HL-60 (cell line): ENCODE measurements around the gene SHLD3.
"Not testable (repeated sequence)": the region's sequence is repeated elsewhere in the genome, so short reads cannot be mapped to it uniquely, and the experiment has no call there.

Source experiments
- DNase-seq, 2 experiments: peaks; one replicate each; pipeline ENCODE4 v3.0.0-alpha.2; 2010 to 2020; ENCODE audit warnings: low read depth in 1 of 2, low spot score in 1 of 2
- H3K27ac ChIP-seq: fragments of 250-450 bp; sonication (Bioruptor Pico); replicated peaks from 2 replicates; pipeline ENCODE4 v1.5.1; 2020; ENCODE audit warnings: mild to moderate bottlenecking, moderate library complexity
- H3K27me3 ChIP-seq: fragments of 250-450 bp; sonication (Bioruptor Pico); 2 replicates; pipeline ENCODE4 v1.5.1; 2021; ENCODE audit warnings: mild to moderate bottlenecking, moderate library complexity; ENCODE audit not compliant: insufficient read depth, poor library complexity, severe bottlenecking
- H3K4me3 ChIP-seq: replicated peaks from 2 replicates; pipeline ENCODE4 v1.5.1; 2011; ENCODE audit warnings: mild to moderate bottlenecking, control low read depth, low read length; ENCODE audit not compliant: insufficient read depth
- GABPA ChIP-seq: IDR thresholded peaks from 2 replicates; pipeline ENCODE4 v1.6.1; 2012; ENCODE audit warnings: low read depth
- POLR2AphosphoS5 ChIP-seq: IDR thresholded peaks from 2 replicates; pipeline ENCODE4 v1.6.1; 2012; ENCODE audit warnings: low read depth
- REST ChIP-seq: IDR thresholded peaks from 2 replicates; pipeline ENCODE4 v1.6.1; 2012; ENCODE audit warnings: low read depth; ENCODE audit not compliant: insufficient replicate concordance
- SPI1 ChIP-seq: IDR thresholded peaks from 2 replicates; pipeline ENCODE4 v1.6.1; 2012; ENCODE audit warnings: low read depth, mild to moderate bottlenecking, borderline replicate concordance
- TF ChIP-seq, protein P1 (sequence below): IDR thresholded peaks from one replicate; pipeline ENCODE4 v1.5.1; 2011; ENCODE audit warnings: low read length, control low read depth, inconsistent platforms; ENCODE audit not compliant: insufficient read depth

Gene SHLD3

GRCh38 chr5:65611524-65611923 is 13.3 kb upstream of the SHLD3 start:
- DNase-seq: no peak
- H3K27ac ChIP-seq: no peak overlapping the region

GRCh38 chr5:65612298-65612907 is 12.4 kb upstream of the SHLD3 start:
- Histone ChIP-seq H3K27me3 (no peaks in the 10 kb centered on the region), H3K4me3 (no peak overlapping the region), H3K27ac (no peak overlapping the region)
- TF ChIP-seq REST (no peak), SPI1 (no peak), POLR2AphosphoS5 (no peak), GABPA (no peak)
- TF ChIP-seq, protein P1, sequence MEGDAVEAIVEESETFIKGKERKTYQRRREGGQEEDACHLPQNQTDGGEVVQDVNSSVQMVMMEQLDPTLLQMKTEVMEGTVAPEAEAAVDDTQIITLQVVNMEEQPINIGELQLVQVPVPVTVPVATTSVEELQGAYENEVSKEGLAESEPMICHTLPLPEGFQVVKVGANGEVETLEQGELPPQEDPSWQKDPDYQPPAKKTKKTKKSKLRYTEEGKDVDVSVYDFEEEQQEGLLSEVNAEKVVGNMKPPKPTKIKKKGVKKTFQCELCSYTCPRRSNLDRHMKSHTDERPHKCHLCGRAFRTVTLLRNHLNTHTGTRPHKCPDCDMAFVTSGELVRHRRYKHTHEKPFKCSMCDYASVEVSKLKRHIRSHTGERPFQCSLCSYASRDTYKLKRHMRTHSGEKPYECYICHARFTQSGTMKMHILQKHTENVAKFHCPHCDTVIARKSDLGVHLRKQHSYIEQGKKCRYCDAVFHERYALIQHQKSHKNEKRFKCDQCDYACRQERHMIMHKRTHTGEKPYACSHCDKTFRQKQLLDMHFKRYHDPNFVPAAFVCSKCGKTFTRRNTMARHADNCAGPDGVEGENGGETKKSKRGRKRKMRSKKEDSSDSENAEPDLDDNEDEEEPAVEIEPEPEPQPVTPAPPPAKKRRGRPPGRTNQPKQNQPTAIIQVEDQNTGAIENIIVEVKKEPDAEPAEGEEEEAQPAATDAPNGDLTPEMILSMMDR: no peak
- DNase-seq: no peak

More at GRCh38 chr5:65611524-65611923, 13.3 kb upstream of the SHLD3 start:
- Histone ChIP-seq H3K27me3 (no peaks in the 10 kb centered on the region), H3K4me3 (no peak overlapping the region)
- TF ChIP-seq REST (no peak), GABPA (no peak), SPI1 (no peak), POLR2AphosphoS5 (no peak)
- TF ChIP-seq, protein P1: no peak

- Histone ChIP-seq H3K27ac (no peak overlapping the region), H3K4me3 (no peak overlapping the region), H3K27me3 (no peaks in the 10 kb centered on the region)
- no peak for DNase-seq
- TF ChIP-seq GABPA (no peak), SPI1 (no peak), REST (no peak), POLR2AphosphoS5 (no peak)
- TF ChIP-seq, protein P1: no peak
These were observed 4.8 kb upstream of the SHLD3 start for GRCh38 chr5:65620021-65620420.

DNA sequence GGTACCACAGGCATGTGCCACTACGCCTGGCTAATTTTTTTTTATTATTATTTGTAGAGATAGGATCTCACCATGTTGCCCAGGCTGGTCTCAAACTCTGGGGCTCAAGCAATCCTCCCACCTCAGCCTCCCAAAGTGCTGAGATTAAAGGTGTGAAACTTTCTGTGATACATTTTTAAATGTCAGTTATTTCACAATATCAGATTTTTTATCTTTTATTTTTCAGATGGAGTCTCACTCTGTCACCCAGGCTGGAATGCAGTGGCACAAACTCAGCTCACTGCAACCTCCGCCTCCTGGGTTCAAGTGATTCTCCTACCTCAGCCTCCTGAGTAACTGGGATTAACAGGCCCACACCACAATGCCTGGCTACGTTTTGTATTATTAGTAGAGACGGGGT is 2.9 kb upstream of the SHLD3 start:
- H3K27me3 ChIP-seq, H3K4me3 ChIP-seq, H3K27ac ChIP-seq, DNase-seq: not testable (repeated sequence)
